ENCODE results near the gene ECPAS.
"Not testable (repeated sequence)": the region's sequence is repeated elsewhere in the genome, so short reads cannot be mapped to it uniquely, and the experiment has no call there.

Gene ECPAS

DNA sequence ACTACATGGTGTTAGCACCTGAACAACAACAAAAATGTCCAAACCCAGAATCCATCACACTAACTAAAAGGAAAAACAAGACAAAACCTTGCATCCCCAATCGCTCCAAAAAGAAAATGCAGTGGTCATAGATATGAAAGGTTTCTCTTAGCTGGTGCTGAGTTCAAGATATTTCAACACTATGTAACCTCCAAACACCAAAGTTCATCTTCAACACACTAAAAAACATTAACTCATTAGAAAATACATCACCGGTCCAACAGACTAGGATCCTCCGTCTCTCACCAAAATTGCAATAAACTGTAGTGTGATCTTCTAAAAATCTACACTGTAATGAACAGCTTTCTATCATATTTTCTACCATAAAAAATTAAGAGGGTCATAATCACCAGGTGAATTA is 60.8 kb downstream of the ECPAS start:
- no peak overlapping the region for H3K27ac ChIP-seq

DNA sequence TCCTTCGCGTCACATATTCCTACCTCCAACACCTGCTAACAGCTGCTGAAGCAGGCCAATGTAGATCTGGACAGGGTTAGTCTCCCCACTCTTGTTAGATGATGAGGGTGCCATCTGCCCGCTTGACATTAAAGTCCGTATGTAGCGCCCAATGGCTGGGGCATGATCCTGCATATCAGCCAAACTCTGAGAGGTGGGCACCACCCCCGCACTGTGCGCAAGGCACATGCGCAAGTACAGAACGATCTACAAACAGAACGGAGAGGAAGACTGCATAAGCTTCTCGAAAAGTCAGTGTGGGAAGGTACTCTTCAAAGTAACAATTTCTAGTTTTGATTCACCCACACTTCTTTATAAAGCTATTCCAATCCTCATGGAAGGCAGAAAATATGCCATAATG is 69.8 kb downstream of the ECPAS start:
- TF ChIP-seq, protein P1, sequence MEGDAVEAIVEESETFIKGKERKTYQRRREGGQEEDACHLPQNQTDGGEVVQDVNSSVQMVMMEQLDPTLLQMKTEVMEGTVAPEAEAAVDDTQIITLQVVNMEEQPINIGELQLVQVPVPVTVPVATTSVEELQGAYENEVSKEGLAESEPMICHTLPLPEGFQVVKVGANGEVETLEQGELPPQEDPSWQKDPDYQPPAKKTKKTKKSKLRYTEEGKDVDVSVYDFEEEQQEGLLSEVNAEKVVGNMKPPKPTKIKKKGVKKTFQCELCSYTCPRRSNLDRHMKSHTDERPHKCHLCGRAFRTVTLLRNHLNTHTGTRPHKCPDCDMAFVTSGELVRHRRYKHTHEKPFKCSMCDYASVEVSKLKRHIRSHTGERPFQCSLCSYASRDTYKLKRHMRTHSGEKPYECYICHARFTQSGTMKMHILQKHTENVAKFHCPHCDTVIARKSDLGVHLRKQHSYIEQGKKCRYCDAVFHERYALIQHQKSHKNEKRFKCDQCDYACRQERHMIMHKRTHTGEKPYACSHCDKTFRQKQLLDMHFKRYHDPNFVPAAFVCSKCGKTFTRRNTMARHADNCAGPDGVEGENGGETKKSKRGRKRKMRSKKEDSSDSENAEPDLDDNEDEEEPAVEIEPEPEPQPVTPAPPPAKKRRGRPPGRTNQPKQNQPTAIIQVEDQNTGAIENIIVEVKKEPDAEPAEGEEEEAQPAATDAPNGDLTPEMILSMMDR (IDR thresholded peaks at IDR 0.05), result no peak
- DNase-seq (ENCODE audit: low spot score), result no peak
- Histone ChIP-seq H3K27ac (no peak overlapping the region), H3K4me3 (no peak overlapping the region)

More for the DNA sequence above, 60.8 kb downstream of the ECPAS start:
- DNase-seq (ENCODE audit: low spot score), result no peak
- no peak overlapping the region for H3K4me3 ChIP-seq
- TF ChIP-seq, protein P1 (IDR thresholded peaks at IDR 0.05), result no peak

DNA sequence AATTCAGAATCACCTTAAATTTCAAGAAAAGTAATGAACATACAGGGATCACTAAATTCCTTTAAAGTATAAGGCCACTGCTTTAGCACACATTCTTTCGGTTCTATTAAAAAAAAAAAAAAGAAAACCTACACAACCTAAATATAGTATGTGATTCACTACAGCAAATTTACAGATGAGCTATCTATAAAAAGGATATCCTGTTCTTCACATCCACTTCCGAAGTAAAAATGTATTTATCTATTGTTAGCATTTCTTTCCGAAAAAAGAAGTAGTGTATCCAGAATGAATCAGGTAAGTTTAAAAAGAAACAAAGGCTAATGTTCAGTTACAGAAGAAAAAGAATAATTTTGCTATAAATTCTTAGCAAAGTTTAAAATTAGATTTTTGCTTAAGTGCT is 70.2 kb downstream of the ECPAS start:
- H3K27ac ChIP-seq, result no peak overlapping the region
- TF ChIP-seq, protein P1 (IDR thresholded peaks at IDR 0.05), result no peak
- no peak overlapping the region for H3K4me3 ChIP-seq
- DNase-seq (ENCODE audit: low spot score), result no peak

DNA sequence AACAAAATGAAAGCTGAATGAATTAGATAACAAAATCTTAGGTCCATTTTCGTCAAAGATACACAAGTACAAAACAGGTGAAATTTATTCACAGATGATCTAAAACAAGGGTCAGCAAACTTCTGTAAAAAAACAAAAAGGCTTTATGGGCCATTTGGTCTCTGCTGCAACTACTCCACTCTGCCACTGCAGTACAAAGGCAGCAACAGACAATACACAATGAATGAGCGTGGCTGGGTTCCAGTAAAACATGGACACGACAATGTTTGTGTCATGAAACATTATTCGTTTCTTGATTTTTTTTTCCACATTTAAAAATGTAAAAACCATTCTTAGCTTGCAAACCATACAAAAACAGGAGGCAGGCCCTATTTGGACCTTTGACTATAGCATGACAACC is 71.9 kb downstream of the ECPAS start:
- no peak for DNase-seq (ENCODE audit: low spot score)
- H3K4me3 ChIP-seq, result no peak overlapping the region
- TF ChIP-seq, protein P1 (IDR thresholded peaks at IDR 0.05), result no peak
- no peak overlapping the region for H3K27ac ChIP-seq

DNA sequence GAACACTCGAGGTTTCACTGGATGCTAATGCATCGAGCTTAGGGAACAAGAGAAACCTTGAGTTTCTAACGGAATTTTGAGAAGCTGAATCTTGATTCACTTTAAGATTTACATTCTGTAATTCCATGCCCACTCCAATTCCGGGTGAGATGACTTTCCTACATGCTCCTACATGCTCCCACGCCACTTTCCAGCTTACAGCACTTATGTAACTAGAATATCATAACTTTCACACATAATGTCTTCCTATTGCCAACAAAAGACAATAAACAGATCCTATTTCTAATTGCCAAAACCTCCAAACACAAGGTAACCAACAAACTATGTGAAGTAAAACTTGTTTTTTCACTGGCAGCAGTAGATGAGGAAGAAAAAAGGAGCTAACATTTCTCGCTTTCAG is 72.9 kb downstream of the ECPAS start:
- H3K27ac ChIP-seq, result no peak overlapping the region
- no peak for DNase-seq (ENCODE audit: low spot score)
- TF ChIP-seq, protein P1 (IDR thresholded peaks at IDR 0.05), result no peak
- H3K4me3 ChIP-seq, result no peak overlapping the region

DNA sequence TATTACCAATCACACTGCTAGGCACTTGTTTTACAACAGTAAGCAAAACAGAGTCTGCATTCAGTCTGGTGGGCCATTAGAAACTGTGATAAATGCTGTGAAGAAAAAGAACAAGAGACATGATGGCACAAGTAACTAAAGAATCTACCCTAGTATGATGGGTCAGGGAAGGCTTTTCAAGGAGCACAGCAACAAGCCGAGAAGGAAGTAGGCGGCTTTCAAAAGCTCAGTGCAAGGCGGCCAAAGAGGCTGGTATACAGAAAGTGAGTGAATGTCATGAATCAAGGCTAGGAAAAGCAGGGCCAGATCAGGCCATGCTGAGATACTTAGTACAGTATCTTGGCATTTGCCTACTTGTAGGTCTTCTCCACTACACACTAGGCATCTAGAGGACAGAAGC is 76.4 kb downstream of the ECPAS start:
- TF ChIP-seq, protein P1 (IDR thresholded peaks at IDR 0.05), result no peak
- Histone ChIP-seq H3K4me3 (no peak overlapping the region), H3K27ac (no peak overlapping the region)
- DNase-seq (ENCODE audit: low spot score), result no peak

DNA sequence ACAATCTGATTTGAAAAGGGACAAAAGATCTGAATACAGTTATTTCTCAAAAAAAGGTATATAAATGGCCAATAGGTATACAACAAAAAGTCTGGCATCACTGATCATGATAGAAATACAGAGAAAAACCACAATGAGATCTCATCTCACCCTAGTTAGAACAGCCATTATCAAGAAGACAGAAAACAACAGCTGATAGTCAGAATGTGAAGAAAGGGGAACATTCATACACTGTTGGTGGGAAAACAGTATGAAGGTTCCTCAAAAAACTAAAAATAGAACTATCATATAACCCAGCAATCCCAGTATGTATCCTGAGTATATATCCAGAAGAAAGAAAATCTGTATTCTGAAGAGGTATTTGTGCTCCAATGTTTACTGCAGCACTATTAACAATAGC is 78.5 kb downstream of the ECPAS start:
- DNase-seq (ENCODE audit: low spot score), result no peak
- Histone ChIP-seq H3K27ac (no peak overlapping the region), H3K4me3 (no peak overlapping the region)
- TF ChIP-seq, protein P1 (IDR thresholded peaks at IDR 0.05), result no peak

DNA sequence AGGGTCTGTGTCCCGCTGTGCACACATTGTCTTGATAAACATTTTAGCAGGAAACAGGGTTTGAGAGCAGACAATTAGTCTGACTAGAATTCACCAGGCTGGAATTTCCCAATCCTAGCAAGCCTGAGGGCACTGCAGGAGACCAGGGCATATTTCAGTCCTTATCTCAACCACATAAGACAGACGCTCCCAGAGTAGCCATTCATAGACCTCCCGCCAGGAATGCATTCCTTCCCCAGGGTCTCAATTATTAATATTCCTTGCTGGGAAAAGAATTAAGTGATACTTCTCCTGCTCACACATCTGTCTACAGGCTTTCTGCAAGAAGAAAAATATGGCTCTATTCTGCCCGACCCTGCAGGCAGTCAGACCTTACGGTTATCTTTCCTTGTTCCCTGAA is 82.7 kb downstream of the ECPAS start:
- H3K27ac ChIP-seq; H3K4me3 ChIP-seq; DNase-seq (ENCODE audit: low spot score): not testable (repeated sequence)

All from coronary artery (tissue), 2 donors.